ENCODE measurements around the gene ST3GAL2.
"Not testable (repeated sequence)": the region's sequence is repeated elsewhere in the genome, so short reads cannot be mapped to it uniquely, and the experiment has no call there.

The ST3GAL2 gene

GRCh38 chr16:70391446-70391845 is 47.5 kb downstream of the ST3GAL2 start:
- no peak for DNase-seq (ENCODE audit: insufficient read length, low spot score)
- TF ChIP-seq POLR2A (IDR thresholded peaks at IDR 0.05; ENCODE audit: low read depth, low read length) (no peak), POLR2AphosphoS5 (IDR thresholded peaks at IDR 0.05; ENCODE audit: low read depth, low read length) (no peak)
- no peak for FAIRE-seq

GRCh38 chr16:70390774-70391173 is 48.1 kb downstream of the ST3GAL2 start:
- FAIRE-seq (no peak), DNase-seq (ENCODE audit: insufficient read length, low spot score) (no peak)
- TF ChIP-seq TAF1 (IDR thresholded peaks at IDR 0.05; ENCODE audit: low read depth, low read length) (no peak), POU2F2 (IDR thresholded peaks at IDR 0.05; ENCODE audit: low read depth, low read length) (no peak), SPI1 (IDR thresholded peaks at IDR 0.05; ENCODE audit: low read depth, low read length) (no peak), POLR2A (IDR thresholded peaks at IDR 0.05; ENCODE audit: low read depth, low read length) (no peak), PAX5 (IDR thresholded peaks at IDR 0.05; ENCODE audit: insufficient read depth, low read length, severe bottlenecking) (no peak), POLR2AphosphoS5 (IDR thresholded peaks at IDR 0.05; ENCODE audit: low read depth, low read length) (no peak)

- FAIRE-seq = no peak
- TF ChIP-seq SPI1 (IDR thresholded peaks at IDR 0.05; ENCODE audit: low read depth, low read length) (no peak), POLR2A (IDR thresholded peaks at IDR 0.05; ENCODE audit: low read depth, low read length) (no peak), PAX5 (IDR thresholded peaks at IDR 0.05; ENCODE audit: insufficient read depth, low read length, severe bottlenecking) (no peak), POLR2AphosphoS5 (IDR thresholded peaks at IDR 0.05; ENCODE audit: low read depth, low read length) (no peak), TAF1 (IDR thresholded peaks at IDR 0.05; ENCODE audit: low read depth, low read length) (no peak), POU2F2 (IDR thresholded peaks at IDR 0.05; ENCODE audit: low read depth, low read length) (no peak)
- no peak for DNase-seq (ENCODE audit: insufficient read length, low spot score)
These were observed 50.8 kb downstream of the ST3GAL2 start for GRCh38 chr16:70388006-70388680.

GRCh38 chr16:70386289-70386986 is 52.5 kb downstream of the ST3GAL2 start:
- not testable (repeated sequence) for DNase-seq (ENCODE audit: insufficient read length, low spot score); FAIRE-seq

GRCh38 chr16:70383421-70383960 is 55.4 kb downstream of the ST3GAL2 start:
- FAIRE-seq = no peak
- DNase-seq (ENCODE audit: insufficient read length, low spot score) = no peak
- TF ChIP-seq POU2F2 (IDR thresholded peaks at IDR 0.05; ENCODE audit: low read depth, low read length) (no peak), PAX5 (IDR thresholded peaks at IDR 0.05; ENCODE audit: insufficient read depth, low read length, severe bottlenecking) (no peak), POLR2A (IDR thresholded peaks at IDR 0.05; ENCODE audit: low read depth, low read length) (no peak), POLR2AphosphoS5 (IDR thresholded peaks at IDR 0.05; ENCODE audit: low read depth, low read length) (no peak), SPI1 (IDR thresholded peaks at IDR 0.05; ENCODE audit: low read depth, low read length) (no peak), TAF1 (IDR thresholded peaks at IDR 0.05; ENCODE audit: low read depth, low read length) (no peak)

- DNase-seq (ENCODE audit: insufficient read length, low spot score) (no peak), FAIRE-seq (no peak)
- TF ChIP-seq PAX5 (IDR thresholded peaks at IDR 0.05; ENCODE audit: insufficient read depth, low read length, severe bottlenecking) (no peak), SPI1 (IDR thresholded peaks at IDR 0.05; ENCODE audit: low read depth, low read length) (no peak), TAF1 (IDR thresholded peaks at IDR 0.05; ENCODE audit: low read depth, low read length) (no peak), POLR2A (IDR thresholded peaks at IDR 0.05; ENCODE audit: low read depth, low read length) (no peak), POU2F2 (IDR thresholded peaks at IDR 0.05; ENCODE audit: low read depth, low read length) (no peak), POLR2AphosphoS5 (IDR thresholded peaks at IDR 0.05; ENCODE audit: low read depth, low read length) (no peak)
These were observed 57.1 kb downstream of the ST3GAL2 start for GRCh38 chr16:70381604-70382342.

GRCh38 chr16:70380919-70381603 is 57.8 kb downstream of the ST3GAL2 start:
- FAIRE-seq (peak; percentile 97), DNase-seq (ENCODE audit: insufficient read length, low spot score) (peak; percentile 93)
- TF ChIP-seq POU2F2 (IDR thresholded peaks at IDR 0.05; ENCODE audit: low read depth, low read length) (peak; percentile 76; the same call in 1 of the 2 replicates), PAX5 (IDR thresholded peaks at IDR 0.05; ENCODE audit: insufficient read depth, low read length, severe bottlenecking) (no peak), POLR2A (IDR thresholded peaks at IDR 0.05; ENCODE audit: low read depth, low read length) (peak; percentile 92), POLR2AphosphoS5 (IDR thresholded peaks at IDR 0.05; ENCODE audit: low read depth, low read length) (peak; percentile 92), SPI1 (IDR thresholded peaks at IDR 0.05; ENCODE audit: low read depth, low read length) (no peak), TAF1 (IDR thresholded peaks at IDR 0.05; ENCODE audit: low read depth, low read length) (peak; percentile 95)

- FAIRE-seq (peak; percentile 23), DNase-seq (ENCODE audit: insufficient read length, low spot score) (no peak)
- TF ChIP-seq POLR2A (IDR thresholded peaks at IDR 0.05; ENCODE audit: low read depth, low read length) (peak; percentile 72), POU2F2 (IDR thresholded peaks at IDR 0.05; ENCODE audit: low read depth, low read length) (peak; percentile 71; the same call in 1 of the 2 replicates), PAX5 (IDR thresholded peaks at IDR 0.05; ENCODE audit: insufficient read depth, low read length, severe bottlenecking) (no peak)
These were observed 58.5 kb downstream of the ST3GAL2 start for GRCh38 chr16:70380248-70380918.
